HG03469 (cell line): ENCODE measurements around the gene DZIP1.
"Not testable (repeated sequence)": the region's sequence is repeated elsewhere in the genome, so short reads cannot be mapped to it uniquely, and the experiment has no call there.

Experiments used
- ATAC-seq: cut with Tn5 transposase; IDR thresholded peaks from one replicate; pipeline ENCODE4 v1.9.1; 2021; ENCODE audit warnings: mild to moderate bottlenecking, moderate library complexity, moderate number of reproducible peaks; ENCODE audit not compliant: unreplicated experiment

The DZIP1 gene, protein sequence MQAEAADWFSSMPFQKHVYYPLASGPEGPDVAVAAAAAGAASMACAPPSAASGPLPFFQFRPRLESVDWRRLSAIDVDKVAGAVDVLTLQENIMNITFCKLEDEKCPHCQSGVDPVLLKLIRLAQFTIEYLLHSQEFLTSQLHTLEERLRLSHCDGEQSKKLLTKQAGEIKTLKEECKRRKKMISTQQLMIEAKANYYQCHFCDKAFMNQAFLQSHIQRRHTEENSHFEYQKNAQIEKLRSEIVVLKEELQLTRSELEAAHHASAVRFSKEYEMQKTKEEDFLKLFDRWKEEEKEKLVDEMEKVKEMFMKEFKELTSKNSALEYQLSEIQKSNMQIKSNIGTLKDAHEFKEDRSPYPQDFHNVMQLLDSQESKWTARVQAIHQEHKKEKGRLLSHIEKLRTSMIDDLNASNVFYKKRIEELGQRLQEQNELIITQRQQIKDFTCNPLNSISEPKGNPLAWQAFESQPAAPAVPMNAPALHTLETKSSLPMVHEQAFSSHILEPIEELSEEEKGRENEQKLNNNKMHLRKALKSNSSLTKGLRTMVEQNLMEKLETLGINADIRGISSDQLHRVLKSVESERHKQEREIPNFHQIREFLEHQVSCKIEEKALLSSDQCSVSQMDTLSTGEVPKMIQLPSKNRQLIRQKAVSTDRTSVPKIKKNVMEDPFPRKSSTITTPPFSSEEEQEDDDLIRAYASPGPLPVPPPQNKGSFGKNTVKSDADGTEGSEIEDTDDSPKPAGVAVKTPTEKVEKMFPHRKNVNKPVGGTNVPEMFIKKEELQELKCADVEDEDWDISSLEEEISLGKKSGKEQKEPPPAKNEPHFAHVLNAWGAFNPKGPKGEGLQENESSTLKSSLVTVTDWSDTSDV

DNA sequence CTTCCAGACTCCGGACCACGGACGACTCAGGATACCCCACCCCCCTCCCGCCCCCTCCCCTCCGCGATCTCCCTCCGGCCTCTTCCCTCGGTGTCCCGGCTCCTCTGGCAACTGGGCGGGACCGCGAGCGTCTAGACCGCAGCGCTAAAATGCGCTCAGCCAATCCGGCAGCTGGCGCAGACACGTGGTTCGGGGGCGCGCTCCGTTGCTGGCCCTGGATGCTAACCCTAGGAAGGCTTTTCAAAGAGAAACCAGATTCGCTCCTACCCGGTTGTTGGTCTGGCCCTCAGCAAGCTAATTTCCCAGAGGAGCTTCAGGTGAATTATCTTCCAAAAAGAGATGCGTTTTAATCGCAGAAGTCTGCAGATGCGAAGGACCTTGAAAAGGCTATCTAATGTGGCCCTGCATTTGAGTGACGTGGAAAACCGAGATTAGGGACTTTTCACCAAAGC, at the start of gene DZIP1:
Gene DZIP1 (minus strand): TSS at position 106 of the 452 bp plus-strand sequence. CDS start 2,677 bp downstream, outside the sequence.
- no peak for ATAC-seq

DNA sequence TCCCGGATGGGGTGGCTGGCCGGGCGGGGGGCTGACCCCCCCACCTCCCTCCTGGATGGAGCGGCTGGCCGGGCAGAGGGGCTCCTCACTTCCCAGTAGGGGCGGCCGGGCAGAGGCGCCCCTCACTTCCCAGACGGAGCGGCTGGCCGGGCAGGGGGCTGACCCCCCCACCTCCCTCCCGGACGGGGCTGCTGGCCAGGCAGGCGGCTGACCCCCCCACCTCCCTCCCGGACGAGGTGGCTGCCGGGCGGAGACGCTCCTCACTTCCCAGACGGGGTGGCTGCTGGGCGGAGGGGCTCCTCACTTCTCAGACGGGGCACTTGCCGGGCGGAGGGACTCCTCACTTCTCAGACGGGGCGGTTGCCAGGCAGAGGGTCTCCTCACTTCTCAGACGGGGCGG, 46.5 kb upstream of the DZIP1 start:
- not testable (repeated sequence) for ATAC-seq

DNA sequence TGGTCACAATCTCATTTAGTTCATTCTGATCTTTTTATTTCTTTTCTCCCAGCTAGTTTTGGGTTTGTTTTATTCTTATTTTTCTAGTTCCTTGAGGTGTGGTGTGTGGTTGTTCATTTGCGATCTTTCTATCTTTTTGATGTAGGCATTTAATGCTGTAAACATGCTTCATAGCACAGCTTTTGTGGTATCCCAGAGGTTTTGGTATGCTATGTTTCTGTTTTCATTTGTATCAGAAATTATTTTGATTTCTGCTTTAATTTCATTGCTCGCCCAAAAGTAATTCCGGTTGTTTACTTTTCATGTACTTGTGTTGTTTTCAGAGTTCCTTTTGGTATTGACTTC, 45.0 kb upstream of the DZIP1 start:
- ATAC-seq, result no peak

DNA sequence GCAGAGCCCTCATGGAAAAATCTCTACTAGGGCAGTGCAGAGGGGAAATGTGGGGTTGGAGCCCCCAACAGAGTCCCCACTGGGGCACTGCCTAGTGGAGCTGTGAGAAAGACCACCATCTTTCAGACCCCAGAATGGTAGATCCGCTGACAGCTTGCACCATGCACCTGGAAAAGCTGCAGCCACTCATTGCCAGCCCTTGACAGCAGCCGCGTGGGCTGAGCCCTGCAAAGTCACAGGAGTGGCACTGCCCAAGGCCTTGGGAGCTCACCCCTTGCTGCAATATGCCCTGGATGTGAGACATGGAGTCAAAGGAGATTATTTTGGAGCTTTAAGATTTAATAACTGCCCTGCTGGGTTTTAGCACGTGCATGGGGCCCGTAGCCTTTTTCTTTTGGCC, 40.5 kb upstream of the DZIP1 start:
- ATAC-seq, result not testable (repeated sequence)

DNA sequence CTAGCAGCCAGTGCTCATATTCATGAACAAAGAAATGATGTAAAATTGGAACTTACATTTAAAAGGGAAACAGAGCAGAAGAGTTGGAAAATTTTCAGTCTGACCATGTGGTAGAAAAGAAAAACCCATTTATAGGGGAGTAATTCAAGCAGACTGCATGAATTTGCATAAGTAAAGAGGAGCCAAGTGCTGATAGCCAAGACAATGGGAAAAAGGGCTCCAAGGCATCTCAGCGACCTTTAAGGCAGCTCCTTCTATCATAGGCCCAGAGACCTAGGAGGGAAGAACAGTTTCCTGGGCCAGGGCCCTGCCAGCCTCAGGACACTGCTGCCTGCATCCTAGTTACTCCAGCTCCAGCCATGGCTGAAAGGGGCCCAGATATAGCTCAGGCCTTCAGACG, 39.9 kb upstream of the DZIP1 start:
- ATAC-seq, result no peak

DNA sequence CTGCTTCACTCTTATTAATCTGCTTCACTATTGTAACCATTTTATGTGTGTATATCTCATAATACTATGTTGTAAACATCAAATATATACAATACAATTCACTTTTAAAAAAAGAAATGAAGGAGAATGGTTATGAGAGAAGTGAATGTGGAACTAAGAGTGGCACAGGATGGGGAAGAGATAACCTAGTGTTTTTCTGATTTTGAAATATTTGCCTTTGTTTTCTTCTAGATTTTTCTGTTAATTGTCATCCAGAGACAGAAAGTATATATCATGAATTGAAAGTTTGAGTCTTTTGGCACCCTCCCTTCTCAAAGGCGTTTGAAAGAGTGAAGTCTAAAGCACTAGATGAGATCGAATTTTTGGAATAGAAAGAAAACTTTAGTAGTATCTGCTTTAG, 35.2 kb upstream of the DZIP1 start:
- ATAC-seq, result no peak

DNA sequence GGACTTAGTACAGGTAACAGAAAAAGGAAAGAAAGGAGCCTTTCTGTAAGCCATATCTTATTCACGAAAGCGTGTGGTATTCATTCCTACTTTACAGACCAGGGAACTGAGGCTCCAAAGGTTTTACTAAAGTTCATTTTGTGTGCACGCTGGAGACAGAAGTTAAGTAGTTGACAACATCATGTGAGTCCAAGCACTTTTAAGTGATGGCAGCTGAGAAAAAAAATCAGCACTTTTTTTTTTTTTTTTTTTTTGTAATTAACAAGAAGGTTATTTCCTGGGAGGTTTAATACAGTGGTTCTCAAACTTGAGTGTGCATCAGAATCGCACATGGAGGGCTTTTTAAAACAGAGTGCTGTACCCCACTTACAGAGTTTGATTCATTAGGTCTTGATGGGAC, 34.5 kb upstream of the DZIP1 start:
- ATAC-seq, result no peak

DNA sequence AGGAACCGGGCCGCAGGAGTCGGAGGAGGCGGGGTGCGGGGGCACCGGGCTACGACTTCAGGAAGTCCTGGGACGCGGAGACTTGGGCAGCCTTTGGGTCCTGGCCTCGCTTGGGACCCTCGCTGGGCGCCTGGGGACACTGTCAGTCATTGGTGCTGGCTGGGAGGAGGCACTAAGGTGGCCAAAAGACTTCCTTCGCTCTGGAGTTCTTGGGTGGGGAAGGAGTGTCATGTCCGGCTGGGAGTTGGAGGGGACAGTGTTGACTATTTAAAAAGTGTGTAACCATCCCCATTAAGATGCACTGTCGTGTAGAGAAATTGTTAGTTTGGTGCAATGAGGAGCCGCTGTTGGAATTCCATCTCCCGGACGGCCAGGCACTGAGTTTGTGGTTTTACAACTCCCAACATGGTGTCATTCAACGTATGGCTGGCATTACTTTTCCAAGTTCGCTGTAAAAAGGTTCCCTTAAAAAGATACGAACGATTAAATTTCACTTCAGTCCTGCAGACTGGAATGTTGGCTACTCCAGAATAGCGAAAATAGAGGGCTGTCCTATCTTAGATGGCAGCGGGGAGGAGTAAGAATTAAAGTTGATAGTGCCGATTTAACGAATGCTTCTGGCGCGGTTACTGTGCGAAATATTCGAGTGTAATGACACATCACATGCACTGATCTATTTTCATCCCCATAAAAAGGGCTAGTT, 33.2 kb upstream of the DZIP1 start:
- ATAC-seq, result no peak

DNA sequence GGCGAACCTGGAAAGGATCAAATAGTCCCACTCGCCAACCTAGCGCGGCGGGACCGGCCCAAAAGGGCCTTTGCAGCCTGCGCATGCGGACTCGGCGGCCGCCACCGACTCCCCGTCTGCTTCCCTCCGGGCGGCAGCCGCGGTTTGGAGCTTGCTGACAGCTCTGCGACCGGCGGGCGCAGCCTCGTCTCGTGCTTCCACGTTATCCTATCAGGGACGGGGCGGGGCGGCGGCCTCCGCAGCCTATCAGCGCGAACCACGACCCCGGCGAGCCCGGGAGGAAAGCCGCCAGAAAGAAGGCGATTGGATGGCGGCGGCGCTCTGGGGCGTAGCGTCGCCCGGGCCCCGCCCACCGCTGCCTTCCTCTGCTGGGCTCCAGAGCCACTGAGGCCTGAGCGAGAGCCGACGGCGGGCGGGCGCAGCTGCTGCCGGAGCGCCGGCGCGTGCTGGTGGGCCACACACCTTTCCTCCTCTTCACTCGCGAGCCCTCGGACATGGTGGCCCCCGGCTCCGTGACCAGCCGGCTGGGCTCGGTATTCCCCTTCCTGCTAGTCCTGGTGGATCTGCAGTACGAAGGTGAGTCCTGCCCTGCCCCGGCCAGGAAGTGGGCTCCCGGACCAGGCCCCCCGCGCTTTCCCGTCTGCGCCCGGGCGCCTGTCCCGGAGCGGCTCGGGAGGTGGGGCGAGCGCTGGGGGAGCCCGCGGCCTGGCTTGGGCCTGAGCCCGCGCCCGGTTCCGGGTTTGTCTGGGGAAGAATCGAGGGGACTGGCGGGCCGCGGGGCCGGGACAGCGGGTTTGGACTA, 32.5 kb upstream of the DZIP1 start, which contains the start of gene DNAJC3:
Gene DNAJC3 (plus strand): TSS at position 378 of the 802 bp plus-strand sequence. CDS start 117 bp downstream, at position 495.
- ATAC-seq, result peak; percentile 96

DNA sequence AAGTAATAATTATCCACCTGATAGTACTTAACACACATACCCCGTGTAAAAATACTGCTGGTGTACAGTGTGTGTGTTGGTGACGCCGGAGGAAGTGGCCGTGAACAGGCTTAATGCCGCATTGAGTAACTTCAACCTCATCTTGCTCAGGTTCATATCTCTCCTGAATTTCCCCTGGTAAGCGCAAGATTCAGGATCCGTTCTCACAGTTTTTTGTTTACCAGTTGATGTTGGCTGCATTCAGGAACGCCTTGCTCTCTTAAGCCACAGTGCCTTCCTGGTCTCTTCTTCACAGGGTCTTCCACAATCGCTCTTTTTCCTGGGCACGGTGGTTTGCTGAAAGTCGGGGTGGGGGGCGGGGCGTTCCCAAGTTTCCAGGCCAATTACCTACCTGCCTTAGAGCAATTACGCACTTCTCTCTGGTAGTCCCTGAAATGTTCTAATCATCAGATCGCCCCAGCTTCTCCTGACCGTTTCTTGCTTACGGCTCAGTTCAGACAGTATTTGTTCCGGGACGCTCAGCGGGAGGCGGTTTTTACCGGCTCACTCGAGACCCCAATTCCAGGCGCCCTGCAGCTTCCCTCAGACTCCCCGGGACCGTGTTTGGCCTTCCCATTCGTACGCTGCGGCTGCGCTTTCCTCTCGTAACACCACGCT, 31.7 kb upstream of the DZIP1 start:
- no peak for ATAC-seq

DNA sequence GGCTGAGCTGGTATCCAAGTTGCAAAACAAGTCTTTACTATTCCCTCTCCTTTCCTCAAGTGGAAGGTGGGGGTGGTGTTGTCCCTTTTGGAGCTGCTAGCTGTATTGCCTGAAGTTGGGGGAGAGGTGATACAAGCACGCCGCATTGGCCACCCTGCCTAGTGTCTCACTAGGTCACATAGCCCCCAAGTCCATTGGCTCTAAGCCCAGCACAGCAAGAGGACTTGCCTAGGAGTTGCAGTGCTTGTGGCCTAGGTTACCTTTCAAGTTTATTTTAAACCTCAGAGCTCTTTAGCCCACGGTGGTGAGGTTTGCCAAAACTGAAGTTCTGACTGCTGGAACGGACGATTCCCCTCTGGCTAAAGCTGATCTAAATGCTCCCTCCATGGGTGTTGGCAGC, 27.1 kb upstream of the DZIP1 start:
- no peak for ATAC-seq

DNA sequence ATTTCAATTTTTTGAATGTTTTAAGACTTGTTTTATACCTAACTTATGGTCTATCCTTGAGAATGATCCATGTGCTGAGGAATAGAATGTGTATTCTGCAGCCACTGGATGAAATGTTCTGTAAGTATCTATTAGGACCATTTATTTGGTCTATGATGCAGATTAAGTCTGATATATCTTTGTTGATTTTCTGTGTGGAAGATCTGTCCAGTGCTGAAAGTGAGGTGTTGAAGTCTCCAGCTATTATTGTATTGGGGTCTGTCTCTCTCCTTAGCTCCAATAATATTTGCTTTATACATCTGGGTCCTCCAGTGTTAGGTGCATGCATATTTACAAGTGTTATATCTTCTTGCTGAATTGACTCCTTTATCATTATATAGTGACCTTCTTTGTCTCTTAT, 22.7 kb upstream of the DZIP1 start:
- ATAC-seq, result not testable (repeated sequence)

DNA sequence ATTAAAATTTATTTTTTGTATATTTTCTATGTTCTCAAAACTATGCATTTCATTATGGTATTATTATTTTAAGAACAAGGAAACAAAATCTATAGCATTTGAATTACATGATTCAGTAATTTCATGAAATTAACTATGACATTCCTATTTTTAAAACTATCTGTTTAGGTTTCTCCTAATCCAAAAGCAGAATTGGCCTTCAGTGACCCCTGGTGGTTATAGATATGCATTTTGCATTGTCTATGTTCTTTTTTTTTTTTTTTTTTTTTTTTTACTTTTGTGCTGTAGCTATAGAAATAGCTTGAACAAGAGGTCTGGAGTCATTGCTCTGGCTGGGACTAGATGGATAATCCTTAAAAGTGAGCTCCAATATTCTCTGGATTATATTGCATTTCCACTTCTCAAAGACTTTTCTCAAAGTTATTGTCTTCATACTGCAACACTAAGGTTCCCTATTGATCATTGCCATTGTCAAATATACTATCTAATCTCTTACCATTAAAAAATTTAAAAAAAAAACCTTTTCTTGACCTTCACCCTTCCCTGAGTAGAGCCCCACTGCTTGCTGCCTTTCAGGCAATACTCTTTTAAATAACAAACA, 16.6 kb upstream of the DZIP1 start:
- ATAC-seq, result no peak

DNA sequence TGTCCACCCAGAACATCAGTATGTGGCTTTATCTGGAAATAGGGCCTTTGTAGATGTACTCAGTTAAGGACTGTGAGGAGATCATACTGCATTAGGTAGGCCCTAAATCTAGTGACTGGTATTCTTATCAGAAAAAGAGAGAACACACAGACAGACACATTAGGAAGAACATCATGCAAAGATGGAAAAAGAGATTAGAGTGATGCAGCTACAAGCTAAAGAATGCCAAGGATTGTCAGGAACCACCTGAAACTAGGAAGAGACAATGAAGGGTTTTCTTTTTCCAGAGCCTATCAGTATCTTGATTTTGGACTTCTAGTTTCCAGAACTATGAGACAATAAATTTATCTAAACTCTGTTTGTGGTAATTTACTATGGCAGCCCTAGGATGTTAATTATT, 15.0 kb upstream of the DZIP1 start:
- no peak for ATAC-seq

DNA sequence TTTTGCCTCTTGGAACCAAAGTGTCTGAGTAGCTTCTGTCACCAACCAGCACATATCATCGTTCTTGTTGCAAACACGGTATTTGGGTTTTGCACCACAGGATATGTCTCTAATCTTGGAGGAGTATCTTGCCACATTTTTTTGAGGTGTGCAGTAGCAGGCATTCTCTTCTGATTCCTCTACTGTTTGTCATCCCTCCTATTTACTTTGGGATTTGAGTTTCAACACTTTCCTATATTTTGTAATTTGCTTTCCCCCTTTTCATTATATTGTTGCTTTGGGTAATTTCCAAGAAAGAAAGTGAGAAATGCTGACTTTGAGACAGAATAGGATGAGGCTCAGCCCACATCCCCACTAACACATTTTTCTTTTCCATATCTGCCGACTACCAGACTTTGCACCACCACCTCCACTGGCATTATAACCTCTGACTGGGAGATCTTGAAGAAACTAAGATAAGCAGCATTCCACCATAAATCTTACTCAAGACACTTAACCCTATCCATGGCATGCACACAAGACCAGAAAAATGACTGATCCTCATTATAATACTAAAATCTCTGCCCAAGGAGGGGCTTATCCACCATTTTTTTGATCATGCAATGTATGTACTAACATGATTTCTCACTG, 12.0 kb upstream of the DZIP1 start:
- no peak for ATAC-seq

DNA sequence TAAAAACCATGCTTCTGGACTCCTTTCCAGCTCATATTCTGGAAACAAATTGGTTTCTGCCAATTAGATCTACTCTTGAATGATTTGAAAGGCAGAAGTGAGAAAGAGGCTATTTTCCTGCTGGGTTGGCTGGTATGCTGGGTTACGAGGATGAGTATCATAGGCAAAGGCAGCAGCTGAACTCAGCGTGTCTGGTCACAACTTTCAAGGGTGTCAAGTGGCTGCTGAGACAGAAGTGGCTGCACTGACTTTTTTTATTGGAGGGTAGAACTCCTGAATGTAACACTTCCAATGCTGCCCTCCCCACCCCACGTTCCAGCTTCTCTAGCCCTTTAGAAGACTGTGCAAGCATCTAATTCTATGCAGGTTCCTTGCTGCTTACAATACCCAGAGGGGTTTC, 8.3 kb upstream of the DZIP1 start:
- no peak for ATAC-seq

DNA sequence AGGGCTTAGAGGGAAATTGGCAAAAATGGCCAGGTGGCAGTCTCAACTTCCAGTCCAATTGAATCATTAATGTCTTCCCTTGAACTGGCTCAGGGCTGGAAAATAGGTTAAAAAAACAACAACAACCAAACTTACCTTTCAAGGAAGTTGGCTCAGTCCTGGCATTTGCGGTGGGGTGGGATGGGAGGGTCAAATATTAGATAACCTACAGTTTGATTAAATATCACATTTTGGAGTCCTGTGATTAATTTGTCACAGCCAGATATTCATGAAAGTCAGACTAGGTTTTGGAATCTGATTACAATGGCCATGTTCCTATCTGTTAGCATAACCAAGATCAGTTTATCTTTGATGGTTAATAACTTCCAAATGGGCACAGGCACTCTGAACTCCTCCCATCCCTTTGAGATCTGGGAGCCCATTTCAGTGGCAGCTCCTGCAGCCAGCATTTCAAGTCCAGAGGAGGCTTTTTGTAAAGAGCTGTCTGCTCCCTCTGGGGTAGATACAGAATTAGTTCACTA, 7.8 kb upstream of the DZIP1 start:
- ATAC-seq, result no peak

DNA sequence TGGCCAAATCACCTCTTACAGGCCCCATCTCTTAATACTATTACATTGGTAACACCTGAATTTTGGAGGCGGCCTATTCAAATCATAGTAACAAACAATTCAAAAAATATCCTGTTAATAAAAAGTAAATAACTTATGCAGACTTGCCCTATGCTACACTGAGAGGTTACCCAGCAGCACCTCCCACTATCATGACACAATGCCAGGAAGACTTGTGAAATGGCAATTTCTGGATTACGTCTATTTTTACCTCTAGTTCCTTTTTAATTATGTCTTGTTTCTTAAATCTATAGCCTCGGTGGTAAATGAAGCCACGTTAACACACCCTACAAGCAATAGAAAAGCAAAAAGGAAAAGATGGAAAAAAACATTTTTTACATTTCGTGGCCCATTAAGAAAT, 6.2 kb upstream of the DZIP1 start:
- no peak for ATAC-seq

DNA sequence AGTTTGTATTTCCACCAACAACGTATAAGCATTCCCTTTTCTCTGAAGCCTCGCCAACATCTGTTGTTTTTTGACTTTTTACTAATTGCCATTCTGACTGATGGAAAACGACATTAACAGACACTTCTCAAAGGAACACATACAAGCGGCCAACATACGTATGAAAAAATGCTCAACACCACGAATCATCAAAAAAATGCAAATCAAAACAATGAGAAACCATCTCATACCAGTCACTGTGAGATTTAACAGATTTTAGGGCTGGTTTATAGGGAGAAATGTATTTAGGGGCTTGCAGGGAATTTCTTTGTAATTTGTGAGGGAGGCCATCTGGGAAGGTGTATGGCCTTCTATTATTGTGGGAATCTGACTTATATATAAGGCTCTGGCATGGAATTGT, 2.8 kb upstream of the DZIP1 start:
- no peak for ATAC-seq
